C4-2B (cell line): Measurements from ENCODE around the gene ZNF618.

ENCODE experiments used
- CTCF ChIP-seq: fragments of 450-650 bp; conservative IDR thresholded peaks from 2 replicates; pipeline ENCODE4 v1.5.1; 2017; ENCODE audit warnings: mild to moderate bottlenecking
- ZFX ChIP-seq: fragments of 450-650 bp; IDR thresholded peaks from 2 replicates; pipeline ENCODE4 v1.6.1; 2017

- TF ChIP-seq CTCF: no peak
- no peak for TF ChIP-seq ZFX
Observed at GRCh38 chr9:113914517-113914916, 38.4 kb downstream of the ZNF618 start.
